ENCODE data around the gene CABLES2. TPM values are rescaled to one million over a fixed set of nuclear protein-coding genes. Genes with fewer than 3 reads are reported as not detected.
A peak's percentile ranks its signal among the peaks of the same experiment; 100 is the strongest.

CABLES2 gene
- polyA plus RNA-seq, 1 experiment, result 4.8 TPM

GRCh38 chr20:62412194-62413024 is 5.3 kb upstream of the CABLES2 start:
- Histone ChIP-seq H3K36me3 (ENCODE audit: control insufficient read depth, insufficient read depth, low read length) (no peaks in the 10 kb centered on the region), H3K4me3 (ENCODE audit: low read depth, low read length) (no peak overlapping the region), H3K27me3 (ENCODE audit: control insufficient read depth, insufficient read depth, low read length) (no peaks in the 10 kb centered on the region; the same call in 1 of the 2 replicates)
- no peak for DNase-seq (ENCODE audit: low read depth)
- ChIA-PET POLR2A (no interaction called here), CTCF (interaction anchor here (1.1 kb wide), 1 partner anchor 115 kb away, joined by 3 read pairs; no protein-coding TSS in a partner anchor)
- TF ChIP-seq CTCF (IDR thresholded peaks at IDR 0.05; ENCODE audit: insufficient read depth, low read depth, low read length), result no peak

DNA sequence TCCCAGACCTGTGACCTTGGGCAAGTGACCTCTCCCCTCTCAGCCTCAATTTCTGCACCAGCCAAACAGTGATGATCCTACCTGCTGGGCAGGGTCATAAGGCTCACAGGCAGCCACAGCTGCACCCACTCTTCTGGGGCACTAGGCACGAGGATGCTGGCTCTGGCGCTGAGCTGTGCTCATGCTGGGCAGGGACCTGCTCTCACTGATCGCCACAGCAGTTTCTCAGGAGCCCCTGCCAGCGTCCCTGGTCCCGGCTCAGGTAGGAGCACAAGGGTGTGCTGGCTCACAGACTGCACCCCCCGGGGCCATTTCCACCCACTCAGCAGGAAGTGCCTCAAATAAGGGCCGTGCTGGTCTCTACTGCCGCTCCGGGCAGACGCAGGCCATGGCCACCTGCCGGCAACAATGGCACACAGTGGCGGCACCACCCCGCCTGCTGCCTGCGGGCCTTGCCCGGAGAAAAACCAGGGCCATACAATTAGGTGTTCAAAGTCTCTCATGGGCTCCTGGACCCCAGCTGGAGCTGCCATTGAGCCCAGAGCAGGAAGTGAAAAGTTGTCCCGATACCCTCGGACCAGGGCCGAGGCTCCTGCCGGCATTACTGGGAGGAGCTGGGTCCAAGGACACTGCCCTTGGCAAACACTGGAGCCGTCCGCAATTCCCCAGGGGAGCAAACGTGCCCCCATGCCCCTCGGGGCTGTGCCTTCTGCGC is 4.6 kb upstream of the CABLES2 start:
- H3K36me3 ChIP-seq (ENCODE audit: control insufficient read depth, insufficient read depth, low read length), result no peaks in the 10 kb centered on the region
- ChIA-PET POLR2A (no interaction called here), CTCF (interaction anchor here (1.1 kb wide), 1 partner anchor 114 kb away, joined by 3 read pairs; no protein-coding TSS in a partner anchor)
- no peak for TF ChIP-seq CTCF (IDR thresholded peaks at IDR 0.05; ENCODE audit: insufficient read depth, low read depth, low read length)
- no peak overlapping the region for H3K4me3 ChIP-seq (ENCODE audit: low read depth, low read length)
- DNase-seq (ENCODE audit: low read depth), result no peak
- no peaks in the 10 kb centered on the region; the same call in 1 of the 2 replicates for H3K27me3 ChIP-seq (ENCODE audit: control insufficient read depth, insufficient read depth, low read length)

DNA sequence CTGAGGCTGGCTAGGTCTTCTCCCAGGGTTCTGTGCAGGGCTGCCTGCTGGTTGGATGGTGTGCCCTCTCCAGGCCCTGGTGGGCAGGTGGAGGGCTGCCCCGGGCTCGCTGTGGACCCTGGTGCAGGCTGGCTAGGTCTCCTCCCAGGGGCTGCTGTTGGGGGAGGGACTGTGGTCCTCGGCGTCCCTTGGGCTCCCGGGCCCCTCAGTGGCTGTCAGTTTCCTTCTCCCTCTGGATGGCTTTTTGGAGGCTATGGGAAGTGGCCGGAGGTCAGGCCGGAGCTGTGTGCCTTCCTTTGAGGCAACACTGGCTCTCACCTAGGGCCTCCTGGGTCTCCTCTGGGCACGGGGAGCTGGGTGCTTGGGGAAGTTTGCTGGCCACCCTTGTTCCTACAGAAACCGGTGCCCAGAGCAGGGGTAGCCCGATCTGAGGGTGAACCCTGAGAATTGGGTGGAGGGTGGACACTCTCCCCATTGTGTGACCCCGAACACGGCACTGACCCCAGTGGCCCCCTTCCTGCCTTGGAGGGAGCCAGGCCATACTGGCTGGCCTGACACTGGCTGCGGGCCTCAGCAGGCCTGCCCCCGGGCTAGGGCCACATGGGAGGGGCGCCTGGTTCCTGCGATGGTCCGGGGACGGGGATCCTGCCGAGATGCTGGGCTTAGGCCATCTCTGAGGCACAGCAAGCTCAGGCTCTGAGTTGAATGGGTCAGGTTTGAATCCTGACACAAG is 3.8 kb upstream of the CABLES2 start:
- CTCF ChIA-PET, result interaction anchor here (1.1 to 2.4 kb wide), 3 partner anchors 13 to 206 kb away, joined by 3 to 6 read pairs (median 4); no protein-coding TSS in a partner anchor

DNA sequence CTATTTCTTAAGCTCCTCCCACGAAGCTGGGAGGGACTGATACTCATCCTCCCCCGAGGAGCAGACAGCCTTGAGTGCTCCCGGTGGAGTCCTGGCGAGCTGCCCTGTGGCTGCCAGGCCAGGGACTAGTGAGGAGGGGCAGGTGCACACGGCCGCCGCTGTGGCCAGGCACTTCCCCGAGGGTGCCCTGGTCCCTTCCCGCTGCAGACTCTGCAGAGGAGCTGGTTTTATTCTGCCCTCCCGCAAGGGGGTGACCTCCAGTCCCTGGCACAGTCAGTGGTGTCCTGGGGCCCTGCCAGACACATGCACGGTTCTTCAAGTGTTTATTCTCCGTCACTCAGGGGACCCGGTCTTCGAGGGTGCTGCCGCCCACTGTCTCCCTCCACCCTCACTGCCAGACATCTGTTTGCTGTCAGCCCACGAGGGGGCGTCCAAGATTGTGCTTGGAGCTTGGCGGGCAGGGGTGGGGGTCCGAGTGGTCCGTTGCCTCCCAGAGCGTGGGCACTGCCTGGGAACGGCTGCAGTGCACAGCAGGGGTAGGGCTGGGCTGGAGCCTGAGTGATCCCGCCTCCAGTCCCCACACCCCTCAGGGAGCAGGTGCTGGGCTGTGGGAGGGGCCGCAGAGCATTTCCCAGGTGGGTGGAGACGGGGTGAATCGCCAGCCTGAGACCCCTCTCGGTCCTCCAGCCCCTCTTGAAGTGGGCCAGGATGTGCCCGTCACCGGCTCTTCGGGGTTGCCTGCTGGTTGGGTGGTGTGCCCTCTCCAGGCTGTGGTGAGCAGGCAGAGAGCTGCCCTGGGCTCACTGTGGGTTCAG is 3.1 kb upstream of the CABLES2 start:
- peak; percentile 48 for TF ChIP-seq CTCF (IDR thresholded peaks at IDR 0.05; ENCODE audit: insufficient read depth, low read depth, low read length)
- Histone ChIP-seq H3K27me3 (ENCODE audit: control insufficient read depth, insufficient read depth, low read length) (no peaks in the 10 kb centered on the region), H3K4me3 (ENCODE audit: low read depth, low read length) (no peak overlapping the region), H3K36me3 (ENCODE audit: control insufficient read depth, insufficient read depth, low read length) (no peaks in the 10 kb centered on the region)
- no peak for DNase-seq (ENCODE audit: low read depth)
- ChIA-PET POLR2A (no interaction called here), CTCF (interaction anchor here (0.9 to 2.4 kb wide), 3 partner anchors 13 to 381 kb away, joined by 3 to 6 read pairs (median 4); no protein-coding TSS in a partner anchor)

More for the DNA sequence above, 3.8 kb upstream of the CABLES2 start:
- POLR2A ChIA-PET, result no interaction called here
- no peak for TF ChIP-seq CTCF (IDR thresholded peaks at IDR 0.05; ENCODE audit: insufficient read depth, low read depth, low read length)
- no peaks in the 10 kb centered on the region; the same call in 1 of the 2 replicates for H3K27me3 ChIP-seq (ENCODE audit: control insufficient read depth, insufficient read depth, low read length)
- DNase-seq (ENCODE audit: low read depth), result no peak
- no peaks in the 10 kb centered on the region for H3K36me3 ChIP-seq (ENCODE audit: control insufficient read depth, insufficient read depth, low read length)
- H3K4me3 ChIP-seq (ENCODE audit: low read depth, low read length), result no peak overlapping the region

All from BJ (cell line).